ENCODE data around the gene TMEM63A.

- TF ChIP-seq PKNOX1 (IDR thresholded peaks at IDR 0.05) (no peak), FOXA1 (IDR thresholded peaks at IDR 0.05) (no peak), HDGF (IDR thresholded peaks at IDR 0.05; ENCODE audit: borderline replicate concordance) (no peak), SP1 (IDR thresholded peaks at IDR 0.05) (no peak), TARDBP (IDR thresholded peaks at IDR 0.05) (no peak), NFRKB (IDR thresholded peaks at IDR 0.05) (no peak)
Observed at GRCh38 chr1:225855503-225856300, 26.5 kb downstream of the TMEM63A start.

Measured in HEK293T (cell line).